Hindlimb muscle (tissue), 1 donor: ENCODE measurements around the gene CTDSP1. TPM values are rescaled to one million over a fixed set of nuclear protein-coding genes. Genes with fewer than 3 reads are reported as not detected.

Experiments used
- DNase-seq: peaks from one replicate; pipeline ENCODE4 v3.0.0-alpha.2; 2013
- polyA plus RNA-seq: library from polyadenylated mRNA; unstranded; fragments of 120-200 nt; gene quantifications from one replicate; pipeline ENCODE4 v1.2.1, GENCODE V29; 2013; ENCODE audit not compliant: insufficient read length

The CTDSP1 gene
- polyA plus RNA-seq, 1 donor = 105 TPM

- DNase-seq = peak; percentile 31
Observed at GRCh38 chr2:218400167-218400929, 680 bp downstream of the CTDSP1 start.

GRCh38 chr2:218400930-218401881 is 1.5 kb downstream of the CTDSP1 start:
- DNase-seq = no peak

DNA sequence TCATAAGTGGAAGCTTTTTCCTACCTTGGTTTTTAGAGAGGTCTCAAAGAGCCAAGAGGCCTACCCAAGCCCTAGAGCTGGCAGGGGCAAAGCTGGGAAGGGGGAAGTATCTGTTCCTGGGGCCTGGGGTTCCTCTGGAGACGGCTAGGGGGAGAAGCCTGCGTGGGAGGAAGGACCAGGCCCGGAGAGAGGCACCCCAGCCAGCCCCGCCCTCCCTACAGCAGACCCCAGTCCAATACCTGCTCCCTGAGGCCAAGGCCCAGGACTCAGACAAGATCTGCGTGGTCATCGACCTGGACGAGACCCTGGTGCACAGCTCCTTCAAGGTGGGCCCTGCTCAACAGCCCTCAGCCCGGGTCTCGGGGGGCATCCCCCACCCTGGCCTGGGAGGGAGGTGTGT is 2.2 kb downstream of the CTDSP1 start:
- no peak for DNase-seq

DNA sequence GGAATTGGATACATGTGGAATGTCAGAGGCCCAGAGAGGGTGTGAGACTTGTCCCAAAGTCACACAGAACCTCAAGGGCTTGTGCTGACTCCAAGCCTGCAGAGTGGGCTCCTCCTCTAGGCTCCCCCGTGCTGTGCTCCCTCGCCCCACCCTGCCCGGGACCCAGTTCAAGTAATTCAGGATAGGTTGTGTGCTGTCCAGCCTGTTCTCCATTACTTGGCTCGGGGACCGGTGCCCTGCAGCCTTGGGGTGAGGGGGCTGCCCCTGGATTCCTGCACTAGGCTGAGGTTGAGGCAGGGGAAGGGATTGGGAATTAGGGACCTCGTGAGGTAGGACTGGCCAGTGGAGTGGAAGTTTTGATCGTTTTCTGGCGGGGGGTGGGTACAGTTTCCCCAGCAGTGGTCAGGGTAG is 2.8 kb downstream of the CTDSP1 start:
- DNase-seq = no peak

GRCh38 chr2:218402911-218403411 is 3.3 kb downstream of the CTDSP1 start:
- no peak for DNase-seq

- no peak for DNase-seq
Observed at GRCh38 chr2:218403810-218404209, 4.1 kb downstream of the CTDSP1 start.

DNA sequence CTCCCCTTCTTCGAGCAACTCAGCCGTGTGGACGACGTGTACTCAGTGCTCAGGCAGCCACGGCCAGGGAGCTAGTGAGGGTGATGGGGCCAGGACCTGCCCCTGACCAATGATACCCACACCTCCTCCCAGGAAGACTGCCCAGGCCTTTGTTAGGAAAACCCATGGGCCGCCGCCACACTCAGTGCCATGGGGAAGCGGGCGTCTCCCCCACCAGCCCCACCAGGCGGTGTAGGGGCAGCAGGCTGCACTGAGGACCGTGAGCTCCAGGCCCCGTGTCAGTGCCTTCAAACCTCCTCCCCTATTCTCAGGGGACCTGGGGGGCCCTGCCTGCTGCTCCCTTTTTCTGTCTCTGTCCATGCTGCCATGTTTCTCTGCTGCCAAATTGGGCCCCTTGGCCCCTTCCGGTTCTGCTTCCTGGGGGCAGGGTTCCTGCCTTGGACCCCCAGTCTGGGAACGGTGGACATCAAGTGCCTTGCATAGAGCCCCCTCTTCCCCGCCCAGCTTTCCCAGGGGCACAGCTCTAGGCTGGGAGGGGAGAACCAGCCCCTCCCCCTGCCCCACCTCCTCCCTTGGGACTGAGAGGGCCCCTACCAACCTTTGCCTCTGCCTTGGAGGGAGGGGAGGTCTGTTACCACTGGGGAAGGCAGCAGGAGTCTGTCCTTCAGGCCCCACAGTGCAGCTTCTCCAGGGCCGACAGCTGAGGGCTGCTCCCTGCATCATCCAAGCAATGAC is 4.8 kb downstream of the CTDSP1 start:
- no peak for DNase-seq

- no peak for DNase-seq
Observed at GRCh38 chr2:218405086-218405745, 5.5 kb downstream of the CTDSP1 start.

DNA sequence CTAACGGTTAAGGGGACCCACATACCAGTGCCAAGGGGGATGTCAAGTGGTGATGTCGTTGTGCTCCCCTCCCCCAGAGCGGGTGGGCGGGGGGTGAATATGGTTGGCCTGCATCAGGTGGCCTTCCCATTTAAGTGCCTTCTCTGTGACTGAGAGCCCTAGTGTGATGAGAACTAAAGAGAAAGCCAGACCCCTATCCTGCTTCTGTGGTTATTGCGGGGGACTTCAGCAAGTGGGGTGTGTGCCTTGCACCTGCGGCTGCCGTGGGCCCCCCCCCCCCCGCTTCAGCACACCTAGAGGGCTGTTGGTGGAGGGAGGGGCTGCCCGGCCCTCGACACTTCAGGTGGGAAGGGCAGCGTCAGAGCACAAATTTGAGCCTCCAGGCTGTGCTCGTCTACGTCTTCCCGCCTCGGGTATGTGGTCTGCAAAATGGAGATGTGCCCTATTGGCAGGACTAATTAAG is 6.1 kb downstream of the CTDSP1 start:
- peak; percentile 45 for DNase-seq

DNA sequence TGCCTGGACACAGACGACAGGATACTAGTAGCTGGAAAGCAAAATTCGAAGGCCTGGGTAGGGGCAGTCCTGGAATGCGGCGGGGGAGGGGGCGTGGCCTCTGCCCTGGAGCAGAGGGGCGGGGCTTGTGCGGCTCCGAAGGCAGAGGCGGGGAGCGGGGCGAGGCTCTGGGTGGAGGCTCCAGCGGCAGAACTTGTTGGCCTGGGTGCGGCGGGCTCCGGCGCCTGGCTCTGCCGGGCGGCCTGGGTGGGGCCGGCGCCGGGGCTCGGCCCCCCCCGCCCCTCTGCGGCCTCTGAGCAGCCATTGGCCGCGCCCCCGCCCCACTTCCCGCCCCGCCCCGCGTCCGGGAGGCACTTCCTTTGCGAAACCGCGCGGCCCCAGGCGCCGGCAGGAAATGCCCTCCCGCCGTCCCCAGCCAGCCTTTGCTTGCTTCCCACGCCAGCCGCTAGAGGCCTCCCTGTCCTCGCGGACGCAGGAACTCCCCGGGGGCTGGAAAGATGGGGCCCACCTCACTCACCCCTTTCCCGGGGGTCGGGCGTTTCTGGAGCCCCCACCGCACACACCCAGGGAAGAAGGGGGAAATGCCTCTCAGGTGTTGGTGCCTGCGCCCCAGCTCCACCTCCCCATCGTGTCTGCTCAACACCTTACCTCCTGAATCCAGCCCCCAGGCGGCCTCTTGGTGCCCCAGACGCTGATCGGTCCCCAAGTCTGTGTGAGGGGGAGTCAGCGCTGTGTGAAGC is 6.7 kb downstream of the CTDSP1 start:
- peak; percentile 90 for DNase-seq

DNA sequence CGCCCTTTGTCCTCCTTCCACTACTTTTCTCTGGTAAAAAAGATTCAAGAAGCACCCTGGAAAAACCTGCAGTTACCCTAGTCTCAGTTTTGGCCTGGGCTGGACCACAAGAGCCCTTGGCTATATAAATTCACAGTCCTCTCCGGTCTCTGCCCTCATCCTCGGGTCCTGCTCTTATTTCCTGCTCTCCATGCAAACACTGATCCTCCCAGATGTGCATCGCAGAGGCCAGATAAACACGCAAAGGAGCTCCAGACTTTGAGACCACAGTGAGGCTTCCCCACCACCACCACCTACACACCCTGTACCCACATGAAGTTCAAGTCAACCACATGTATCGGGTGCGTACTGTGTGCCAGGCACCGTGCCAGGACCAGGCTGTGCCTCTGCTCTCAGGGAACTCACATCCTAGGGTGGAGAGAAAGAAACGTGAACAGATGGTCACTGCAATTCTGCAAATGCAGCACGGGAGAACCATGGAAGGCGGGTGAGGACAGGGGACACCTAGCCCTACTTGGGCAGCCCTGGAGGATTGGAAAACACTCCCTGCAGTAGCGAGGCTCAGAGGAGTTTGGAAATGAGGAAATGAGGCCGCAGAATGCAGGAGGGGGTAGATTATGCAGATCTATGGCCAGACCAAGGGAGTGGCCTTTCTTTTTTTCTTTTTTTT is 7.4 kb downstream of the CTDSP1 start:
- peak; percentile 47 for DNase-seq

- DNase-seq = no peak
Observed at GRCh38 chr2:218407717-218408116, 8.0 kb downstream of the CTDSP1 start.

DNA sequence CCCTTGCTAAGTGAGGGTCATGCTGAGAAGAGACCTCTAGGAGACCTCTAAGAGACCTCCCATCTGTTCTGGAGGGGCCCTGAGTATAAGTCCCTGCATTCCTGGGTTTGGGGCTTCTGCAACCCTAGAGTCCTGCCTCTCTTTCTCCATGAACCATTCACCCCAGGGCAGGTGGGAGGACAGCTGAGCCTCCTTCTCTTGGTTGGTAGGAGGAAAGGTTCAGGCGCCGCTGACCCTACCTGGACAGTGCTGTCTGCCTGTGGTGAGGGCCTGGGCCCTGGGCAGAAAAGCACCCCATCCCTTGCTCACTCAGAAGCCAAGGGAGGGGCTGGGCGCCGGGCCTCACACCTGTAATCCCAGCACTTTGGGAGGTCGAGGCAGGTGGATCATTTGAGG is 18.7 kb downstream of the CTDSP1 start:
- DNase-seq = no peak

DNA sequence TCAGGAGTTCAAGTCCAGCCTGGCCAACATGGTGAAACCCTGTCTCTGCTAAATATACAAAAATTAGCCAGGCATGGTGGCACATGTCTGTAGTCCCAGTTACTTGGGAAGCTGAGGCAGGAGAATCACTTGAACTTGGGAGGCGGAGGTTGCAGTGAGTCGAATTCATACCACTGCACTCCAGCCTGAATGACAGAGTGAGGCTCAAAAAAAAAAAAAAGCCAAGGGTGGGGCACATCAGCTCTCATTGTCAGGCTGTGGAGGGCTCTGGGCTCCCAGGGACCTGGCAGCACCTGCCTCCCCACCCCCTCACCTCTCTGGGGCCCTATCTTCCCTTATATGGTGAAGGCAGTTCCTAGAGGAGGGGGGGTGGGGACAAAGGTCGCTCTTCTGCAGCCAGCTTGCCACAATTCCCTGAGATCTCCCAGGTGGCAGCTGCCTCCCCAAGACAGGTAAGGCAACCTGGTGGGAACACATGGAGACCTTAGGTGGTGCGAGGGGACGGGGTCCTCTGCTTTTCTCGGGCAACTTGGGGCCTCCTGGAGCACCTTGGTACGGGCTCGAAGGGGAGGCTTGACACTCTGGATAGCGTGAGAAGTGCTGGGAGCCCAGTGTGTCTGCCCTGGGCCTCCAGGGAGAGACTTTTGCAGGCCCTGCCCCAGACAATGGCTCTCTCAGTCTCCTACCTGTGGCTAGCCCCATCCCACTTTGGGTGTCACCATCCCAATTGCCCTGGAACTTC is 19.2 kb downstream of the CTDSP1 start, which contains the start of gene VIL1:
VIL1 (plus strand) TSS at position 407 of the 742 bp plus-strand sequence. CDS start 4,656 bp downstream, outside the sequence.
- DNase-seq = no peak

GRCh38 chr2:218419630-218420216 is 20.1 kb downstream of the CTDSP1 start:
- DNase-seq = no peak

- DNase-seq = no peak
Observed at GRCh38 chr2:218421027-218421426, 21.4 kb downstream of the CTDSP1 start.

GRCh38 chr2:218422403-218423086 is 22.9 kb downstream of the CTDSP1 start:
- DNase-seq = no peak

DNA sequence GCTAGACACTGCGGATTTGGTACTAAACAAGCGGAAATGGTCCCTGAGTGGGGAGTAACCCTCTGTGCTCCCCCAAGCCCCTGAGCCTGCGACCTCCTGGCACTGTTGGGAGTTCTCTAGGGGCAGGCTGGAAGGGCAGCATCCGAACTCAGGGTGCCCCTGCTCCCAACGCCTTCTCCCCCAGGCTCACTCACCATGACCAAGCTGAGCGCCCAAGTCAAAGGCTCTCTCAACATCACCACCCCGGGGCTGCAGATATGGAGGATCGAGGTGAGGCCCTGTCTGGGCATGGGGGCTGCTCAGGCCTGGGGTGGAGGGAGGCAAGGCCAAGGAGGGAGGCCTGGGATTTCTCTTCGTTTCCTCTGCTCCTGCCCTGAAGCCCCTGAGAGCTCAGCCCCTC is 23.9 kb downstream of the CTDSP1 start:
- DNase-seq = no peak

GRCh38 chr2:218425531-218425930 is 25.9 kb downstream of the CTDSP1 start:
- no peak for DNase-seq
